Hepatocyte (in vitro differentiated cells): ENCODE results near the gene PRX.

Source experiments
- EZH2 ChIP-seq: fragments of 200-600 bp; sonication (generic); IDR thresholded peaks from 2 replicates; pipeline ENCODE4 v1.6.1; 2016; ENCODE audit warnings: antibody characterized with exemption, mild to moderate bottlenecking, borderline replicate concordance
- EZH2phosphoT487 ChIP-seq: fragments of 200-600 bp; sonication (generic); IDR thresholded peaks from one replicate; pipeline ENCODE4 v1.6.1; 2018; ENCODE audit warnings: antibody characterized with exemption, mild to moderate bottlenecking, low read depth, moderate library complexity; ENCODE audit not compliant: unreplicated experiment, severe bottlenecking
- TF ChIP-seq, protein P1 (sequence below): fragments of 200-600 bp; sonication (generic); IDR thresholded peaks from 2 replicates; pipeline ENCODE4 v1.5.1; 2016; ENCODE audit warnings: antibody characterized with exemption, mild to moderate bottlenecking; ENCODE audit not compliant: poor library complexity

DNA sequence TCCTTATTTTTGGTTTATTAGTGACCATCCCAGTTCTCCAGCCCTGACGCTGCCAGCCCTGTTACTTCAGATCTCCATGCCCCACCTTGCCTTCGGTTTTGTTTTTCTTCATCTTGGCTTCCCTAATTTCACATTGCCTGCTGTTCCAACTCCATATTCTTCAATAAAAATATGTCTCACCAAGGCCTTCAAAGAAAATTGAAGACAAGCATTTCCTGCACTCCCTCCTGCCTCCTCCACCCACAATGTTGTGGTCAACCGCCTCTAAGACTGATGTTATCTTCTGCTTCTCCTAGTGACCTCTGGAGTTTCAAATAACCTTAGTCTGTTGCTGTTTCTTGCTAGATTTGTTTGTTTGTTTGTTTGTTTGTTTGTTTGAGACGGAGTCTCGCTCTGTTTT lies 50.1 kb downstream of the PRX start:
- TF ChIP-seq, protein P1, sequence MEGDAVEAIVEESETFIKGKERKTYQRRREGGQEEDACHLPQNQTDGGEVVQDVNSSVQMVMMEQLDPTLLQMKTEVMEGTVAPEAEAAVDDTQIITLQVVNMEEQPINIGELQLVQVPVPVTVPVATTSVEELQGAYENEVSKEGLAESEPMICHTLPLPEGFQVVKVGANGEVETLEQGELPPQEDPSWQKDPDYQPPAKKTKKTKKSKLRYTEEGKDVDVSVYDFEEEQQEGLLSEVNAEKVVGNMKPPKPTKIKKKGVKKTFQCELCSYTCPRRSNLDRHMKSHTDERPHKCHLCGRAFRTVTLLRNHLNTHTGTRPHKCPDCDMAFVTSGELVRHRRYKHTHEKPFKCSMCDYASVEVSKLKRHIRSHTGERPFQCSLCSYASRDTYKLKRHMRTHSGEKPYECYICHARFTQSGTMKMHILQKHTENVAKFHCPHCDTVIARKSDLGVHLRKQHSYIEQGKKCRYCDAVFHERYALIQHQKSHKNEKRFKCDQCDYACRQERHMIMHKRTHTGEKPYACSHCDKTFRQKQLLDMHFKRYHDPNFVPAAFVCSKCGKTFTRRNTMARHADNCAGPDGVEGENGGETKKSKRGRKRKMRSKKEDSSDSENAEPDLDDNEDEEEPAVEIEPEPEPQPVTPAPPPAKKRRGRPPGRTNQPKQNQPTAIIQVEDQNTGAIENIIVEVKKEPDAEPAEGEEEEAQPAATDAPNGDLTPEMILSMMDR, result no peak
- TF ChIP-seq EZH2, result no peak
- no peak for TF ChIP-seq EZH2phosphoT487
